Lung (tissue), 13 donors: Measurements from ENCODE around the gene NPVF. TPM values are rescaled to one million over a fixed set of nuclear protein-coding genes. Genes with fewer than 3 reads are reported as not detected.

Experiments
- ATAC-seq: fragments of 200-7000 bp; cut with Tn5 transposase; one replicate; pipeline ENCODE4 v1.9.1; 2020; ENCODE audit warnings: moderate number of reproducible peaks; ENCODE audit not compliant: insufficient read depth, low FRiP score
- DNase-seq, 3 donors: peaks; one replicate each; pipeline ENCODE4 v3.0.0-alpha.2; 2013 to 2017
- H3K27ac ChIP-seq, 2 donors: one replicate each; pipeline ENCODE4 v1.5.1; 2013; ENCODE audit warnings: mild to moderate bottlenecking in 2 of 2, moderate library complexity in 2 of 2, control low read depth in 1 of 2, inconsistent platforms in 1 of 2, low read depth in 1 of 2, low read length in 1 of 2
- H3K27me3 ChIP-seq, 3 donors: one replicate each; pipeline ENCODE4 v1.5.1; 2013; ENCODE audit warnings: low read length in 2 of 3; ENCODE audit not compliant: control insufficient read depth in 3 of 3, insufficient read depth in 3 of 3
- H3K36me3 ChIP-seq, 4 donors: one replicate each; pipeline ENCODE4 v1.5.1; 2013; ENCODE audit warnings: low read length in 4 of 4, mild to moderate bottlenecking in 1 of 4, moderate library complexity in 1 of 4; ENCODE audit not compliant: control insufficient read depth in 4 of 4, insufficient read depth in 4 of 4
- H3K4me1 ChIP-seq, 5 donors: one replicate each; pipeline ENCODE4 v1.5.1; 2013; ENCODE audit warnings: low read length in 5 of 5, mild to moderate bottlenecking in 2 of 5, moderate library complexity in 1 of 5; ENCODE audit not compliant: control insufficient read depth in 5 of 5, insufficient read depth in 5 of 5
- H3K4me3 ChIP-seq: one replicate; pipeline ENCODE4 v1.5.1; 2013; ENCODE audit warnings: mild to moderate bottlenecking, control low read depth, moderate library complexity
- H3K9ac ChIP-seq, 2 donors: one replicate each; pipeline ENCODE4 v1.5.1; 2013; ENCODE audit warnings: low read length in 2 of 2, control low read depth in 1 of 2; ENCODE audit not compliant: insufficient read depth in 1 of 2
- H3K9me3 ChIP-seq, 4 donors: one replicate each; pipeline ENCODE4 v1.5.1; 2013; ENCODE audit warnings: low read length in 3 of 4, mild to moderate bottlenecking in 1 of 4, moderate library complexity in 1 of 4; ENCODE audit not compliant: control insufficient read depth in 4 of 4, insufficient read depth in 3 of 4
- CTCF ChIP-seq: IDR thresholded peaks from 2 replicates; pipeline ENCODE4 v1.5.1; 2012; ENCODE audit warnings: mild to moderate bottlenecking; ENCODE audit errors: control extremely low read depth, extremely low read depth
- WGBS, 2 donors: extraction: QIAGEN DNeasy Blood & Tissue Kit; methylation state at CpG; one replicate each; pipeline ENCODE4 v1.1.7; 2013; 5-methylcytosine and 5-hydroxymethylcytosine counted together
- polyA plus RNA-seq, 2 donors: library from polyadenylated mRNA; stranded (reverse); fragments of 200-250 nt; gene quantifications; one replicate each; pipeline ENCODE4 v1.2.1, GENCODE V29; 2013
- small RNA-seq: library from RNA; depleted of rRNA; stranded (forward); fragments of <200 nt; gene quantifications from one replicate; pipeline ENCODE3, GENCODE V24; 2014; ENCODE audit warnings: low replicate concordance
- total RNA-seq, 2 donors: library from RNA; depleted of rRNA in 1 of 2; stranded (reverse); fragments of >200 nt in 1 of 2; gene quantifications; one replicate each; pipeline ENCODE4 v1.2.1, GENCODE V29; 2014 to 2021
- donor health status: control.
- donor health status: control.
- donor health status: Bipolar disorder and iron deficiency.
- donor health status: healthy.
- donor health status: DM: yes; HTN: yes; CAD: no.

Gene NPVF
- total and polyA plus RNA-seq, 4 donors = not detected

GRCh38 chr7:25179325-25179724, 49.0 kb downstream of the NPVF start:
- Histone ChIP-seq H3K4me1 (peaks cover 0 to 2% (median 0%) of the 10 kb centered on the region in 5 donors), H3K4me3 (no peak overlapping the region), H3K27ac (no peak overlapping the region), H3K36me3 (no peaks in the 10 kb centered on the region), H3K27me3 (no peaks in the 10 kb centered on the region), H3K9me3 (no peaks in the 10 kb centered on the region), H3K9ac (peak overlapping the region; percentile 14 to 26)
- WGBS, 2 donors = 69% methylated on average over 9 of the region's 9 CpGs
- ATAC-seq = no peak
- DNase-seq = no peak
- TF ChIP-seq CTCF = no peak

Small RNA genes lying within 50 kb of the gene (small RNA-seq; reads per million reads assigned to genes)
- gene RF00012 = not detected

Other genes with a start within 250 kb of the NPVF start
- gene OSBPL3, start 248.3 kb downstream of the NPVF start, total RNA-seq = 10 to 100 TPM; 31.5 to 32.0 TPM
- 1 to 10 TPM; 8.6 to 9.3 TPM for gene OSBPL3, start 248.3 kb downstream of the NPVF start, polyA plus RNA-seq
- 10 to 100 TPM; 33.0 to 85.1 TPM for gene CYCS, start 103.2 kb downstream of the NPVF start, total RNA-seq
- gene CYCS, start 103.2 kb downstream of the NPVF start, polyA plus RNA-seq = 10 to 100 TPM; 46.7 to 76.3 TPM